ENCODE measurements around the gene MKS1.

MKS1 gene

GRCh38 chr17:58156839-58157803 is 61.9 kb downstream of the MKS1 start:
- DNase-seq = peak; percentile 33

Data from suppressor macrophage treated with lipopolysaccharide for 4 hours (primary cell).